ENCODE results near the gene CLEC18C. TPM values are rescaled to one million over a fixed set of nuclear protein-coding genes. Genes with fewer than 3 reads are reported as not detected.
"Not testable (repeated sequence)": the region's sequence is repeated elsewhere in the genome, so short reads cannot be mapped to it uniquely, and the experiment has no call there.

Gene CLEC18C
- total RNA-seq, 1 donor = 0.36 TPM

DNA sequence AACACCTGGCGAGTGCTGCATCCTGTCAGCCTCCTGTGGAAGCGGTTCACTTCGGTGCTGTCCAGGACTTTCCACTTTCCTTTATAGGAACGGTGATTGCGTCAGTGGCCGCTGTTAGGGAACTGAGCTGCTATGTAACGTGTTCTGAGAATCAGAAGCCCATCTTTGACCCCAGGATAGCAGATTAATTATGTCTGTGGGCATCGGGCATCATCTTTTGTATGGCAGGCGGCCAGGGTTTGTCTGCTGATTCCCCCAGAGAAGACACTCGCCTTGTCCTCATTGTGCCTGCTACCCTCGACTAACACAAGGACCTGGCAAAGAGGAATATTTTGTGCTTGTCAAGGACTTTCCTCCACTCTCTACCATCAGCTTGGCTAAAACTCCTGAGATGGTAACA, 25.7 kb upstream of the CLEC18C start:
- H3K9me3 ChIP-seq (ENCODE audit: low read depth, low read length); H3K27ac ChIP-seq (ENCODE audit: low read depth, low read length); DNase-seq (ENCODE audit: insufficient read length, low spot score, missing footprints); H3K79me2 ChIP-seq (ENCODE audit: insufficient read depth, low read length); H3K4me2 ChIP-seq (ENCODE audit: insufficient read depth, low read length); H3K4me3 ChIP-seq (ENCODE audit: insufficient read depth, low read length); H3K27me3 ChIP-seq (ENCODE audit: insufficient read depth, low read length); H3K4me1 ChIP-seq (ENCODE audit: insufficient read depth, low read length); H2AFZ ChIP-seq (ENCODE audit: low read length); H4K20me1 ChIP-seq (ENCODE audit: insufficient read depth, low read length): not testable (repeated sequence)
- H3K36me3 ChIP-seq (ENCODE audit: insufficient read depth, low read length) = peaks cover 39% of the 10 kb centered on the region

DNA sequence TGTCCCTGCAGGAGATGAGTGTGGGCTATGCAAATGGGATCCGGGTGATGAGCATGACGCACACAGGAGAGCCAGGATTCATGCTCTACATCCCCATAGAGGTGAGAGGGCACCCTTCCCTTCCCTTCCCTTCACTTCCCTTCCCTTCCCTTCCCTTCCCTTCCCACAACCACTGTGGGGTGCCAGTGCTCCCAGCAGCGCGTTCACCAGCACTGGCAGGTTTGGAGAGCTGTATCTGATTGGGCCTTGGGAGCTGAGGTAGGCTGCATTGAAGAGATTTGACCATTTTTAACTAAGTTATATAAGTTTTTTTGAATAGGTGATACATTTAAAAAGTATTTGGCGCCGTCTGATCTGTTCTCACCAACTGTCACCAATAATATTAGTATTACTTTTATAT, 25.1 kb upstream of the CLEC18C start:
- H3K4me2 ChIP-seq (ENCODE audit: insufficient read depth, low read length); H3K27me3 ChIP-seq (ENCODE audit: insufficient read depth, low read length); H3K79me2 ChIP-seq (ENCODE audit: insufficient read depth, low read length); H4K20me1 ChIP-seq (ENCODE audit: insufficient read depth, low read length); H3K27ac ChIP-seq (ENCODE audit: low read depth, low read length); DNase-seq (ENCODE audit: insufficient read length, low spot score, missing footprints); H2AFZ ChIP-seq (ENCODE audit: low read length); H3K4me3 ChIP-seq (ENCODE audit: insufficient read depth, low read length); H3K4me1 ChIP-seq (ENCODE audit: insufficient read depth, low read length); H3K9me3 ChIP-seq (ENCODE audit: low read depth, low read length): not testable (repeated sequence)
- H3K36me3 ChIP-seq (ENCODE audit: insufficient read depth, low read length) = peaks cover 39% of the 10 kb centered on the region

DNA sequence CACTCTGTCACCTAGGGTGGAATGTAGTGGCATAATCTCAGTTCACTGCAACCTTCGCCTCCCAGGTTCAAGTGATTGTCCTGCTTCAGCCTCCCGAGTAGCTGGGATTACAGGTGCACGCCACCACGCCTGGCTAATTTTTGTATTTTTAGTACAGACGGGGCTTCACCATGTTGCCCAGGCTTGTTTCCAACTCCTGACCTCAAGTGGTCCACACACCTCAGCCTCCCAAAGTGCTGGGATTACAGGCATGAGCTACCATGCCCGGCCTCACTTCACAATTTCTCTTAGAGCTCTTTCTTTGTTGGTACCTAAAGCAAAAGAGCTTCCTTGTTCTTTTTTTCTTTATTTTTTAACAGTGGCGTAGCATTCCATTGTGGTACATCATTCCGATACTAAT, 24.3 kb upstream of the CLEC18C start:
- not testable (repeated sequence) for H3K4me3 ChIP-seq (ENCODE audit: insufficient read depth, low read length); H2AFZ ChIP-seq (ENCODE audit: low read length); H3K4me2 ChIP-seq (ENCODE audit: insufficient read depth, low read length); H3K9me3 ChIP-seq (ENCODE audit: low read depth, low read length); H3K4me1 ChIP-seq (ENCODE audit: insufficient read depth, low read length); H3K27me3 ChIP-seq (ENCODE audit: insufficient read depth, low read length); H3K27ac ChIP-seq (ENCODE audit: low read depth, low read length); H3K79me2 ChIP-seq (ENCODE audit: insufficient read depth, low read length); DNase-seq (ENCODE audit: insufficient read length, low spot score, missing footprints); H4K20me1 ChIP-seq (ENCODE audit: insufficient read depth, low read length)
- H3K36me3 ChIP-seq (ENCODE audit: insufficient read depth, low read length) = peaks cover 42% of the 10 kb centered on the region

DNA sequence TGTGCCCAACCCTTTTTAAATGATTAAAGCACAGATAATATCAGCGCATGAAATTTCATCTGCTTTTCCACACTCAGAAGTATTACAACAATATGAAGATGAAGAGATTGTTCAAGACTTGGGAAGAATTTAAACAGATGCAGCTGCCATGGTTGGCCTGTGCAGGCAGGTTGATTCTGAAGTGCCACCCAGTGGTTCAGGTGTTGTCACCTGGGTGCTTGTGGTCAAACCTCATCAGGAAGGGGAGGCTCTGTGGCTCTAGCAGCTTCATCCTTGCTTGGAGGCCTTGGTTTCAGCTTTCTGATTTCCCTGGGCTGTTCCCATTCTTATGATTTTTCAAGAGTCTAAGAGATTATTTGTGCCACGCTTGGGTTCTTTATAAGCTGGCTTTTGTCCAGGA, 22.2 kb upstream of the CLEC18C start:
- H4K20me1 ChIP-seq (ENCODE audit: insufficient read depth, low read length) = peaks cover under 1% of the 10 kb centered on the region
- no peaks in the 10 kb centered on the region for H3K79me2 ChIP-seq (ENCODE audit: insufficient read depth, low read length)
- H3K36me3 ChIP-seq (ENCODE audit: insufficient read depth, low read length) = peaks cover 49% of the 10 kb centered on the region
- peak; percentile 42 for DNase-seq (ENCODE audit: insufficient read length, low spot score, missing footprints)
- H3K9me3 ChIP-seq (ENCODE audit: low read depth, low read length) = no peaks in the 10 kb centered on the region
- no peak overlapping the region for H2AFZ ChIP-seq (ENCODE audit: low read length)
- TF ChIP-seq, protein P1, sequence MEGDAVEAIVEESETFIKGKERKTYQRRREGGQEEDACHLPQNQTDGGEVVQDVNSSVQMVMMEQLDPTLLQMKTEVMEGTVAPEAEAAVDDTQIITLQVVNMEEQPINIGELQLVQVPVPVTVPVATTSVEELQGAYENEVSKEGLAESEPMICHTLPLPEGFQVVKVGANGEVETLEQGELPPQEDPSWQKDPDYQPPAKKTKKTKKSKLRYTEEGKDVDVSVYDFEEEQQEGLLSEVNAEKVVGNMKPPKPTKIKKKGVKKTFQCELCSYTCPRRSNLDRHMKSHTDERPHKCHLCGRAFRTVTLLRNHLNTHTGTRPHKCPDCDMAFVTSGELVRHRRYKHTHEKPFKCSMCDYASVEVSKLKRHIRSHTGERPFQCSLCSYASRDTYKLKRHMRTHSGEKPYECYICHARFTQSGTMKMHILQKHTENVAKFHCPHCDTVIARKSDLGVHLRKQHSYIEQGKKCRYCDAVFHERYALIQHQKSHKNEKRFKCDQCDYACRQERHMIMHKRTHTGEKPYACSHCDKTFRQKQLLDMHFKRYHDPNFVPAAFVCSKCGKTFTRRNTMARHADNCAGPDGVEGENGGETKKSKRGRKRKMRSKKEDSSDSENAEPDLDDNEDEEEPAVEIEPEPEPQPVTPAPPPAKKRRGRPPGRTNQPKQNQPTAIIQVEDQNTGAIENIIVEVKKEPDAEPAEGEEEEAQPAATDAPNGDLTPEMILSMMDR (IDR thresholded peaks at IDR 0.05; ENCODE audit: extremely low read depth, low read depth, low read length) = no peak
- no peaks in the 10 kb centered on the region for H3K27me3 ChIP-seq (ENCODE audit: insufficient read depth, low read length)
- no peak overlapping the region for H3K4me2 ChIP-seq (ENCODE audit: insufficient read depth, low read length)
- H3K4me3 ChIP-seq (ENCODE audit: insufficient read depth, low read length) = no peak overlapping the region
- peaks cover 3% of the 10 kb centered on the region for H3K4me1 ChIP-seq (ENCODE audit: insufficient read depth, low read length)
- no peak overlapping the region for H3K27ac ChIP-seq (ENCODE audit: low read depth, low read length)

GRCh38 chr16:70151941-70152509, 21.6 kb upstream of the CLEC18C start:
- TF ChIP-seq, protein P1 (IDR thresholded peaks at IDR 0.05; ENCODE audit: extremely low read depth, low read depth, low read length) = no peak
- no peak for DNase-seq (ENCODE audit: insufficient read length, low spot score, missing footprints)
- H3K27ac ChIP-seq (ENCODE audit: low read depth, low read length) = no peak overlapping the region
- H3K27me3 ChIP-seq (ENCODE audit: insufficient read depth, low read length) = no peaks in the 10 kb centered on the region
- H3K4me1 ChIP-seq (ENCODE audit: insufficient read depth, low read length) = peaks cover 3% of the 10 kb centered on the region
- H2AFZ ChIP-seq (ENCODE audit: low read length) = no peak overlapping the region
- H3K79me2 ChIP-seq (ENCODE audit: insufficient read depth, low read length) = no peaks in the 10 kb centered on the region
- peaks cover 55% of the 10 kb centered on the region for H3K36me3 ChIP-seq (ENCODE audit: insufficient read depth, low read length)
- no peaks in the 10 kb centered on the region for H3K9me3 ChIP-seq (ENCODE audit: low read depth, low read length)
- H4K20me1 ChIP-seq (ENCODE audit: insufficient read depth, low read length) = peaks cover 2% of the 10 kb centered on the region
- no peak overlapping the region for H3K4me3 ChIP-seq (ENCODE audit: insufficient read depth, low read length)
- H3K4me2 ChIP-seq (ENCODE audit: insufficient read depth, low read length) = no peak overlapping the region
